Panc1 (cell line): ENCODE measurements around the gene GRIK5. TPM values are rescaled to one million over a fixed set of nuclear protein-coding genes. Genes with fewer than 3 reads are reported as not detected.

Source experiments
- ATAC-seq: fragments of 200-7000 bp; cut with Tn5 transposase; 2 replicates; pipeline ENCODE4 v1.9.1; 2020; ENCODE audit warnings: mild to moderate bottlenecking, moderate library complexity
- BruUV-seq: library from RNA; stranded (reverse); fragments of 400-500 nt; replicated peaks from 2 replicates; lab custom pipeline; 2021; lab: Mats Ljungman, UMichigan
- CTCF ChIA-PET: fragments of 300-600 bp; sonication (Branson Sonifier 250); formaldehyde crosslinking; loops from one replicate; lab custom pipeline; 2022; ENCODE audit warnings: antibody characterized with exemption; lab: Charles Lee
- POLR2A ChIA-PET: fragments of 300-600 bp; sonication (Branson Sonifier 250); formaldehyde crosslinking; loops from one replicate; lab custom pipeline; 2022; ENCODE audit warnings: antibody characterized with exemption; lab: Charles Lee
- DNase-seq: peaks from one replicate; pipeline ENCODE4 v3.0.0-alpha.2; 2010; ENCODE audit warnings: low read depth, low spot score
- H3K27ac ChIP-seq: 2 replicates; pipeline ENCODE4 v1.5.1; 2011; ENCODE audit warnings: mild to moderate bottlenecking, low read length, inconsistent platforms
- H3K27me3 ChIP-seq: fragments of 200-500 bp; sonication (Bioruptor generic); 2 replicates; pipeline ENCODE4 v1.6.0; 2014; ENCODE audit warnings: low read length, inconsistent platforms; ENCODE audit not compliant: control insufficient read depth, insufficient read depth
- H3K36me3 ChIP-seq: fragments of 200-500 bp; sonication (Bioruptor generic); 2 replicates; pipeline ENCODE4 v1.5.1; 2014; ENCODE audit warnings: inconsistent platforms, mild to moderate bottlenecking, low read length, moderate library complexity; ENCODE audit not compliant: control insufficient read depth, insufficient read depth
- H3K4me1 ChIP-seq: 2 replicates; pipeline ENCODE4 v1.5.1; 2011; ENCODE audit warnings: inconsistent platforms, mild to moderate bottlenecking, low read length, moderate library complexity; ENCODE audit not compliant: control insufficient read depth, insufficient read depth
- H3K4me3 ChIP-seq, 2 experiments: 2 replicates each; pipeline ENCODE4 v1.5.1; 2011 to 2012; ENCODE audit warnings: low read depth in 2 of 2, low read length in 2 of 2, mild to moderate bottlenecking in 2 of 2, inconsistent platforms in 1 of 2, moderate library complexity in 1 of 2
- H3K9me3 ChIP-seq: fragments of 200-500 bp; sonication (Bioruptor generic); 2 replicates; pipeline ENCODE4 v1.5.1; 2014; ENCODE audit warnings: low read depth, mild to moderate bottlenecking, inconsistent platforms, low read length, moderate library complexity; ENCODE audit not compliant: control insufficient read depth, insufficient read depth
- POLR2AphosphoS5 ChIP-seq: IDR thresholded peaks from 2 replicates; pipeline ENCODE4 v1.6.1; 2012; ENCODE audit warnings: mild to moderate bottlenecking, low read depth, low read length, moderate library complexity
- REST ChIP-seq, 2 experiments: IDR thresholded peaks; 2 replicates each; pipeline ENCODE4 v1.6.1; 2011 to 2012; ENCODE audit warnings: low read depth in 2 of 2, control low read depth in 1 of 2, low read length in 1 of 2, mild to moderate bottlenecking in 1 of 2, moderate library complexity in 1 of 2; ENCODE audit not compliant: insufficient read depth in 1 of 2
- SIN3A ChIP-seq: IDR thresholded peaks from 2 replicates; pipeline ENCODE4 v1.6.1; 2012; ENCODE audit warnings: low read depth, mild to moderate bottlenecking, low read length, moderate library complexity, borderline replicate concordance; ENCODE audit not compliant: insufficient read depth
- TCF7L2 ChIP-seq: IDR thresholded peaks from 2 replicates; pipeline ENCODE4 v1.6.1; 2011; ENCODE audit warnings: mild to moderate bottlenecking, low read depth, low read length, inconsistent platforms
- in situ Hi-C: cut with HindIII; loops from 2 replicates; pipeline ENCODE4 v1.10.0; 2016; ENCODE audit warnings: low sequenced_read_pairs, low pct_unique_long_range_greater_than_20kb
- intact Hi-C: fragments of 100-400 bp; cut with micrococcal nuclease; formaldehyde crosslinking; loops from one replicate; pipeline ENCODE4 v1.10.0; 2022; ENCODE audit not compliant: unreplicated experiment
- total RNA-seq: library from RNA; stranded (reverse); gene quantifications from one replicate; pipeline ENCODE4 v1.2.1, GENCODE V29; 2021; ENCODE audit not compliant: unreplicated experiment
- TF ChIP-seq, protein P1 (sequence below): fragments of 450-650 bp; IDR thresholded peaks from 2 replicates; pipeline ENCODE4 v1.5.1; 2017; ENCODE audit warnings: mild to moderate bottlenecking

Gene GRIK5
- total RNA-seq, 1 experiment from 2014 or later, result 0.62 TPM

DNA sequence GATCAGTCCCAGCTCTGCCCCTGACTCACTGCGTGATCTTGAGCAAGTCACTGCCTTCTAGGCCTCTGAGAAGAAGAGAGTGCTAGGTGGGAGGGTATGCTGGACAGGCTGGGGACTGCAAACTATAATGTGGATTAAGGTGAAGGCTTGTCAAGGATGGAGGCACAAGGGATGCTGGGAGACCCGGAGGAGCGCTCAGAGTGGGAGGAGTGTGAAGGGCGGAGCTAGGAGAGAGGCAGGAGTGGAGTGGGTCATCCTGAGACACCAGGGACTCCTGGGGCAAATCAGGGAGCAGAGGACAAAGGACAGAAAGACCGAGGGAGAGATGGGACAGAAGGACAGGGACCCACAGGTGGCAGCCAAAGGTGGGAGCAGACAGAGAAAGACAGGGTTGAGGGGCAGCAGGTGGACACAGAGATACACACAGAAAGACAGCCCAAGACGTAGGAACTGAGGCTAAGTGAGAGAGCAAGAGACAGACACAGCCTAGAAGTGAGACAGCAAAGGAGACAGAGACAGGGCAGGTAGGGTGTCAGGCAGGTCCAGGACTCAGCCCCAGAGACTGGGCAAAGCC, 2.6 kb downstream of the GRIK5 start:
- H3K4me1 ChIP-seq, result no peaks in the 10 kb centered on the region
- ChIA-PET POLR2A (no interaction called here), CTCF (no interaction called here)
- no peaks in the 10 kb centered on the region for H3K36me3 ChIP-seq
- TF ChIP-seq REST (IDR thresholded peaks at IDR 0.05; ENCODE audit: insufficient read depth in 1 of 2, low read depth in 2 of 2, low read length in 1 of 2), result no peak
- TF ChIP-seq, protein P1, sequence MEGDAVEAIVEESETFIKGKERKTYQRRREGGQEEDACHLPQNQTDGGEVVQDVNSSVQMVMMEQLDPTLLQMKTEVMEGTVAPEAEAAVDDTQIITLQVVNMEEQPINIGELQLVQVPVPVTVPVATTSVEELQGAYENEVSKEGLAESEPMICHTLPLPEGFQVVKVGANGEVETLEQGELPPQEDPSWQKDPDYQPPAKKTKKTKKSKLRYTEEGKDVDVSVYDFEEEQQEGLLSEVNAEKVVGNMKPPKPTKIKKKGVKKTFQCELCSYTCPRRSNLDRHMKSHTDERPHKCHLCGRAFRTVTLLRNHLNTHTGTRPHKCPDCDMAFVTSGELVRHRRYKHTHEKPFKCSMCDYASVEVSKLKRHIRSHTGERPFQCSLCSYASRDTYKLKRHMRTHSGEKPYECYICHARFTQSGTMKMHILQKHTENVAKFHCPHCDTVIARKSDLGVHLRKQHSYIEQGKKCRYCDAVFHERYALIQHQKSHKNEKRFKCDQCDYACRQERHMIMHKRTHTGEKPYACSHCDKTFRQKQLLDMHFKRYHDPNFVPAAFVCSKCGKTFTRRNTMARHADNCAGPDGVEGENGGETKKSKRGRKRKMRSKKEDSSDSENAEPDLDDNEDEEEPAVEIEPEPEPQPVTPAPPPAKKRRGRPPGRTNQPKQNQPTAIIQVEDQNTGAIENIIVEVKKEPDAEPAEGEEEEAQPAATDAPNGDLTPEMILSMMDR, result no peak
- no peak for TF ChIP-seq POLR2AphosphoS5
- no peak for TF ChIP-seq TCF7L2
- no peak for TF ChIP-seq SIN3A
- no peak overlapping the region for H3K27ac ChIP-seq
- ATAC-seq (no peak), DNase-seq (no peak)
- in situ Hi-C loops, result no loop called here
- no peak overlapping the region for H3K4me3 ChIP-seq
- H3K27me3 ChIP-seq, result no peaks in the 10 kb centered on the region
- no TSS peak for BruUV-seq
- intact Hi-C loops, result no loop called here
- no peaks in the 10 kb centered on the region for H3K9me3 ChIP-seq

DNA sequence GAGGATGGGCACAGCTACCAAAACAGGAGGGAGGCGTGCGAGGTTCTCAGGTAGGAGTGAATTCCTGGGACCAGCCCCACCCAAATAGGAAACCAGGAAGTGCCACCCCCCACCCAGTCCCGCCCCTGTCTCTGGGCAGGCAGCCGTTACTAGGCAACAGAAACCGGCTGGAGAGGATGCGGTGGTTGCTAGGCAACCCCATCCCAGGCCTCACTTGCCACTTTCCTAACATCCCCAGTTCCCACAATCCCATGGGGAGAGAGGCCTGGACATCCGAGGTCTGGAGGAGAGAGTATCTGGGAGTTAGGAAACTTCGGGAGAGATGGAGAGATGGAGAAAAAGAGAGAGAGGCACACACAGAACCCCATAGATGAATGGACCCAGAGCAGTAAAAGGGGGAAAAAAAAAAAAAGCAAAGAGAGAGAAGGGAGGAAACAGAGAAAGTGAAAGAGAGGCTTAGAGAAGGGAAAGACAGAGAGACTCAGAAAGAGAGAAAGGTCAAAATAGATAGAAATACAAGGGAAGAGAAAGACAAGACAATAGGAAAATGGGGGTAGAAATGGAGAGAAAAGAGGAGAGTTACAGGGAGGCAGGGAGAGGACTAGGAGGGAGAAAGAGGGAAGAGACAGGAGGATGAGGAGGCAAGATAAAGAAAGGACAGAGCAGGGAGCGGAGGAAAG, 3.8 kb downstream of the GRIK5 start:
- intact Hi-C loops (no loop called here), in situ Hi-C loops (no loop called here)
- ATAC-seq (no peak), DNase-seq (no peak)
- Histone ChIP-seq H3K9me3 (no peaks in the 10 kb centered on the region), H3K27ac (no peak overlapping the region), H3K4me1 (no peaks in the 10 kb centered on the region), H3K27me3 (no peaks in the 10 kb centered on the region), H3K4me3 (no peak overlapping the region), H3K36me3 (no peaks in the 10 kb centered on the region)
- CTCF ChIA-PET, result no interaction called here
- POLR2A ChIA-PET, result no interaction called here
- TF ChIP-seq REST (IDR thresholded peaks at IDR 0.05; ENCODE audit: insufficient read depth in 1 of 2, low read depth in 2 of 2, low read length in 1 of 2), result no peak
- TF ChIP-seq TCF7L2, result no peak
- TF ChIP-seq, protein P1, result no peak
- TF ChIP-seq SIN3A, result no peak
- no peak for TF ChIP-seq POLR2AphosphoS5
- BruUV-seq, result no TSS peak
